Right lobe of liver (tissue), 4 donors: ENCODE data around the gene ABCF2.

ENCODE experiments used
- POLR2A ChIP-seq: fragments of 450-650 bp; IDR thresholded peaks from one replicate; pipeline ENCODE4 v1.6.1; 2017; ENCODE audit warnings: antibody characterized with exemption, mild to moderate bottlenecking
- TF ChIP-seq, protein P1 (sequence below), 4 donors: fragments of 200-600 bp in 3 of 4; fragments of 450-650 bp in 1 of 4; IDR thresholded peaks; one replicate each; pipeline versions ENCODE4 v1.5.1 to v1.8.0; 2016 to 2022; ENCODE audit warnings: antibody characterized with exemption in 4 of 4, mild to moderate bottlenecking in 2 of 4
- donor health status: DM: no; HTN: no; CAD: no.
- donor health status: DM: no; HTN: no; CAD: no.
- donor health status: DM: no; HTN: yes; CAD: no.

- TF ChIP-seq, protein P1, sequence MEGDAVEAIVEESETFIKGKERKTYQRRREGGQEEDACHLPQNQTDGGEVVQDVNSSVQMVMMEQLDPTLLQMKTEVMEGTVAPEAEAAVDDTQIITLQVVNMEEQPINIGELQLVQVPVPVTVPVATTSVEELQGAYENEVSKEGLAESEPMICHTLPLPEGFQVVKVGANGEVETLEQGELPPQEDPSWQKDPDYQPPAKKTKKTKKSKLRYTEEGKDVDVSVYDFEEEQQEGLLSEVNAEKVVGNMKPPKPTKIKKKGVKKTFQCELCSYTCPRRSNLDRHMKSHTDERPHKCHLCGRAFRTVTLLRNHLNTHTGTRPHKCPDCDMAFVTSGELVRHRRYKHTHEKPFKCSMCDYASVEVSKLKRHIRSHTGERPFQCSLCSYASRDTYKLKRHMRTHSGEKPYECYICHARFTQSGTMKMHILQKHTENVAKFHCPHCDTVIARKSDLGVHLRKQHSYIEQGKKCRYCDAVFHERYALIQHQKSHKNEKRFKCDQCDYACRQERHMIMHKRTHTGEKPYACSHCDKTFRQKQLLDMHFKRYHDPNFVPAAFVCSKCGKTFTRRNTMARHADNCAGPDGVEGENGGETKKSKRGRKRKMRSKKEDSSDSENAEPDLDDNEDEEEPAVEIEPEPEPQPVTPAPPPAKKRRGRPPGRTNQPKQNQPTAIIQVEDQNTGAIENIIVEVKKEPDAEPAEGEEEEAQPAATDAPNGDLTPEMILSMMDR (IDR thresholded peaks at IDR 0.05) = no peak
- no peak for TF ChIP-seq POLR2A
Observed at GRCh38 chr7:151218170-151218569, 8.8 kb downstream of the ABCF2 start.
